HepG2 (cell line): ENCODE measurements around the gene SEPTIN5. TPM values are rescaled to one million over a fixed set of nuclear protein-coding genes. Genes with fewer than 3 reads are reported as not detected.

Experiments used
- ATAC-seq: fragments of 200-7000 bp; cut with Tn5 transposase; 3 replicates; pipeline ENCODE4 v1.9.1; 2020; ENCODE audit warnings: mild to moderate bottlenecking, moderate library complexity
- BruUV-seq: library from RNA; stranded (reverse); fragments of 400-500 nt; replicated peaks from 2 replicates; lab custom pipeline; 2021; lab: Mats Ljungman, UMichigan
- CTCF ChIA-PET: fragments of 300-600 bp; formaldehyde crosslinking; extraction: SDS; loops from one replicate; lab custom pipeline; 2021; ENCODE audit warnings: low total read pairs, inconsistent platforms, low intra/inter-chr PET ratio; lab: Yijun Ruan, JAX
- POLR2A ChIA-PET: fragments of 350-600 bp; sonication (Branson Sonifier 250); formaldehyde crosslinking; loops from one replicate; lab custom pipeline; 2020; ENCODE audit warnings: antibody characterized with exemption, inconsistent platforms; lab: Yijun Ruan, JAX
- DNase-seq: peaks from one replicate; pipeline ENCODE4 v3.0.0-alpha.2; 2015; ENCODE audit warnings: low spot score
- FAIRE-seq: peaks from 3 replicates; lab custom pipeline; 2011; peaks lifted over from hg19 to GRCh38; lab: Jason Lieb, UNC
- H2AFZ ChIP-seq: one replicate; pipeline ENCODE4 v1.6.1; 2011; ENCODE audit warnings: low read length, inconsistent platforms
- H3K27ac ChIP-seq: fragments of 300-600 bp; 3 replicates; pipeline ENCODE4 v1.8.0; 2011; ENCODE audit warnings: mixed run types, mild to moderate bottlenecking, mixed read lengths, low read length, inconsistent platforms; ENCODE audit not compliant: insufficient read depth; ENCODE audit errors: extremely low read length
- H3K27me3 ChIP-seq, 2 experiments: fragments of 200-600 bp in 1 of 2; 2 replicates in 1 of 2; 3 replicates in 1 of 2; pipeline versions ENCODE4 v1.6.0 to v1.8.0; 2011; ENCODE audit warnings: low read length in 2 of 2, mild to moderate bottlenecking in 2 of 2, moderate library complexity in 2 of 2, inconsistent platforms in 1 of 2; ENCODE audit not compliant: insufficient read depth in 2 of 2, control insufficient read depth in 1 of 2
- H3K36me3 ChIP-seq, 2 experiments: fragments of 200-600 bp in 1 of 2; replicated peaks in 1 of 2; 2 replicates in 1 of 2; 3 replicates in 1 of 2; pipeline versions ENCODE4 v1.5.1 to v1.8.0; 2011; ENCODE audit warnings: low read length in 2 of 2, inconsistent platforms in 1 of 2; ENCODE audit not compliant: insufficient read depth in 2 of 2, control insufficient read depth in 1 of 2
- H3K4me1 ChIP-seq: 2 replicates; pipeline ENCODE4 v1.5.1; 2012; ENCODE audit warnings: low read length, inconsistent platforms; ENCODE audit not compliant: insufficient read depth
- H3K4me2 ChIP-seq: 2 replicates; pipeline ENCODE4 v1.6.0; 2011; ENCODE audit warnings: low read depth, low read length, inconsistent platforms
- H3K4me3 ChIP-seq, 3 experiments: fragments of 200-600 bp in 1 of 3; sonication (generic), shearing (Covaris generic) in 1 of 3; replicated peaks in 1 of 3; 2 replicates each; pipeline ENCODE4 v1.5.1; 2011 to 2016; ENCODE audit warnings: low read length in 3 of 3, inconsistent platforms in 2 of 3, low read depth in 2 of 3, mild to moderate bottlenecking in 2 of 3, control low read depth in 1 of 3, mixed read lengths in 1 of 3; ENCODE audit not compliant: insufficient read depth in 1 of 3
- H3K79me2 ChIP-seq: one replicate; pipeline ENCODE4 v1.6.1; 2011; ENCODE audit warnings: low read length, inconsistent platforms; ENCODE audit not compliant: insufficient read depth
- H3K9ac ChIP-seq: 2 replicates; pipeline ENCODE4 v1.6.0; 2011; ENCODE audit warnings: mild to moderate bottlenecking, low read depth, low read length, inconsistent platforms; ENCODE audit not compliant: insufficient read depth
- H3K9me3 ChIP-seq: 2 replicates; pipeline ENCODE4 v1.5.1; 2012; ENCODE audit warnings: mild to moderate bottlenecking, low read length
- H4K20me1 ChIP-seq: 2 replicates; pipeline ENCODE4 v1.6.0; 2011; ENCODE audit warnings: inconsistent platforms, mild to moderate bottlenecking, low read length, moderate library complexity; ENCODE audit not compliant: insufficient read depth
- FOXA1 ChIP-seq, 2 experiments: fragments of 450-650 bp in 1 of 2; sonication (generic) in 1 of 2; formaldehyde crosslinking in 1 of 2; IDR thresholded peaks; 2 replicates each; pipeline versions ENCODE4 v1.4.0 to v1.6.1; 2016 to 2020; ENCODE audit warnings: missing genetic modification reagents in 1 of 2
- KDM1A ChIP-seq: IDR thresholded peaks from 2 replicates; pipeline ENCODE4 v1.6.1; 2016; ENCODE audit warnings: missing compliant biosample characterization
- MZF1 ChIP-seq: sonication (generic); formaldehyde crosslinking; IDR thresholded peaks from 2 replicates; pipeline ENCODE4 v1.8.1; 2023; ENCODE audit warnings: mild to moderate bottlenecking, missing genetic modification reagents, borderline replicate concordance
- PCBP1 ChIP-seq: fragments of 200-400 bp; formaldehyde crosslinking; IDR thresholded peaks from 2 replicates; pipeline ENCODE4 v1.6.1; 2017; ENCODE audit warnings: mild to moderate bottlenecking, low read depth, low read length, borderline replicate concordance
- SRSF4 ChIP-seq: fragments of 200-400 bp; formaldehyde crosslinking; IDR thresholded peaks from one replicate; pipeline ENCODE4 v1.6.1; 2018; ENCODE audit warnings: mild to moderate bottlenecking, low read depth, low read length, moderate library complexity; ENCODE audit not compliant: poor library complexity, severe bottlenecking
- SRY ChIP-seq: sonication (generic); formaldehyde crosslinking; IDR thresholded peaks from 2 replicates; pipeline ENCODE4 v1.8.0; 2022; ENCODE audit warnings: mild to moderate bottlenecking, missing genetic modification reagents
- TBX2 ChIP-seq: sonication (generic); formaldehyde crosslinking; IDR thresholded peaks from 2 replicates; pipeline ENCODE4 v1.5.0; 2020; ENCODE audit warnings: missing genetic modification reagents, mild to moderate bottlenecking, borderline replicate concordance
- ZFX ChIP-seq: sonication (generic); formaldehyde crosslinking; IDR thresholded peaks from 2 replicates; pipeline ENCODE4 v1.4.0; 2020; ENCODE audit warnings: mild to moderate bottlenecking, low read depth, missing genetic modification reagents, moderate library complexity
- ZHX1 ChIP-seq: sonication (generic); formaldehyde crosslinking; IDR thresholded peaks from 2 replicates; pipeline ENCODE4 v1.8.1; 2022; ENCODE audit warnings: low read depth, mild to moderate bottlenecking, missing genetic modification reagents
- ZNF10 ChIP-seq: sonication (generic); formaldehyde crosslinking; IDR thresholded peaks from 2 replicates; pipeline ENCODE4 v1.4.0; 2020; ENCODE audit warnings: mild to moderate bottlenecking, low read depth, missing genetic modification reagents, borderline replicate concordance
- ZNF24 ChIP-seq: fragments of 450-650 bp; IDR thresholded peaks from 2 replicates; pipeline ENCODE4 v1.6.1; 2017; ENCODE audit warnings: antibody characterized with exemption, mild to moderate bottlenecking
- ZNF33B ChIP-seq: sonication (generic); formaldehyde crosslinking; IDR thresholded peaks from 2 replicates; pipeline ENCODE4 v1.5.1; 2020; ENCODE audit warnings: mild to moderate bottlenecking, missing genetic modification reagents
- WGBS: methylation state at CpG from one replicate; pipeline ENCODE4 v1.1.6; 2017; ENCODE audit warnings: low lambda C conversion rate; 5-methylcytosine and 5-hydroxymethylcytosine counted together
- in situ Hi-C: cut with HindIII; loops from 2 replicates; pipeline ENCODE4 v1.10.0; 2017; ENCODE audit warnings: low pct_unique_long_range_greater_than_20kb; ENCODE audit not compliant: extremely low pct_ligation_motif_present
- intact Hi-C: fragments of 100-400 bp; cut with micrococcal nuclease; formaldehyde crosslinking; loops from one replicate; pipeline ENCODE4 v1.10.0; 2022; ENCODE audit not compliant: unreplicated experiment
- polyA plus RNA-seq, 8 experiments: library from polyadenylated mRNA; depleted of rRNA in 3 of 8; stranded (reverse) in 7 of 8; unstranded in 1 of 8; fragments of >200 nt; fragmentation: Illumina TruSeq in 4 of 8; extraction: Trizol in 4 of 8; gene quantifications; 2 replicates each; pipeline versions ENCODE4 v1.2.1 to v1.2.3, GENCODE V29; 2011 to 2016; ENCODE audit warnings: low read depth in 4 of 8, missing spikeins in 1 of 8, mixed read lengths in 1 of 8; ENCODE audit not compliant: insufficient read depth in 1 of 8
- total RNA-seq, 5 experiments: library from RNA; depleted of rRNA; stranded (reverse); fragments of >200 nt; fragmentation: Illumina TruSeq; extraction: Trizol; gene quantifications; 2 replicates each; pipeline ENCODE4 v1.2.3, GENCODE V29; 2016; ENCODE audit warnings: low read depth in 1 of 5
- TF ChIP-seq, protein P1 (sequence below): sonication (generic); formaldehyde crosslinking; IDR thresholded peaks from 2 replicates; pipeline ENCODE4 v1.4.0; 2020; ENCODE audit warnings: missing genetic modification reagents

SEPTIN5 gene
- total and polyA plus RNA-seq, 2 of the 13 experiments (the other 11 are each of a cell fraction or from before 2014, with no cell fraction given) = 0.33 TPM; not detected in 1

- no peaks in the 10 kb centered on the region for H3K79me2 ChIP-seq
Observed at GRCh38 chr22:19717181-19717580, 2.9 kb downstream of the SEPTIN5 start.

DNA sequence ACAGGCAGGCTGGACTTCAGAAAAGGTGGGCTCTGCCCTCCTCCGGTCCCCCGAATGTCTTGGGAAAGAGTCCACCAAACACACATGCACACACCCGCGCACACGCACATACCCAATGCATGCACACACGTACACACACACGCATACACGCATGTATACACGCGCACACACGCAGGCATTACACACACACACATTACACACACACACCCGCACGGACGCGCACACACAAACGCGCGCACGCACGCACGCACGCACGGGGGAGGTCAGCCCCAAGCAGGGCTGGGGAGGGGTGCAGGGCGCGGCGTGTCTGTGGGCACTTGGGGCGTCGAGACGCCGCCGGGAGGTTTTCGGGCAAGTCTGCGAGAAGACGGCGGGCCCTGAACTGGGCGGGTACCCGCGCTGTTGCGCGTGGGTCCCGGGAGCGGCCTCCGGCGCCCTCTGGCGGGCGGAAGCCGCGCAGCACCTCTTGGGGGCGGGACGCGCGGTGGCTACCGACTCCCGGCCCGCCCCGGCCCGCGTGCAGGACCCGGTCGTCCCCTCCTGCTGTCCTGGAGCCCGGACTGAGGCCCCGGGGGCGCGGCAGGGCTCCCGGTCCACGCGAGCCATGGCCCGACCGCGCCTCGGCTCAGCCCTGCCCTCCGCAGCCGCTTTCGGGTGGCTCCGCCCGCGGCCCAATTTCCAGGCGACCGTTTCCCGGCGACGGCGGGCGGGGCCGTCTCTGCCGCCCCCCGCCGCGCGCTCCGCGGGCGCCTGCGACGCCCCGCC lies 3.6 kb downstream of the SEPTIN5 start:
- no peak overlapping the region for H2AFZ ChIP-seq
- H3K36me3 ChIP-seq = no peaks in the 10 kb centered on the region
- POLR2A ChIA-PET = no interaction called here
- WGBS = 62% methylated on average over 21 of the region's 96 CpGs
- no peak overlapping the region for H3K9ac ChIP-seq
- in situ Hi-C loops (no loop called here), intact Hi-C loops (no loop called here)
- DNase-seq (no peak), FAIRE-seq (no peak), ATAC-seq (peak; percentile 53)
- no peaks in the 10 kb centered on the region for H3K79me2 ChIP-seq
- no peaks in the 10 kb centered on the region for H3K9me3 ChIP-seq
- peak overlapping the region; percentile 82 for H3K4me2 ChIP-seq
- H3K27ac ChIP-seq = no peak overlapping the region
- H3K27me3 ChIP-seq = peaks cover 27 to 87% of the 10 kb centered on the region in 2 experiments
- H3K4me3 ChIP-seq = peak overlapping the region; percentile 41 to 70 (median 42); a peak in 5 of 6 replicates
- no TSS peak for BruUV-seq
- peaks cover 20% of the 10 kb centered on the region for H3K4me1 ChIP-seq
- H4K20me1 ChIP-seq = peaks cover 8% of the 10 kb centered on the region; the same call in 1 of the 2 replicates
- CTCF ChIA-PET = interaction anchor here (2.1 kb wide), 1 partner anchor 38 kb away, joined by 14 read pairs; no protein-coding TSS in a partner anchor
- TF ChIP-seq FOXA1 (IDR thresholded peaks at IDR 0.05) (no peak), FOXA1 (CRISPR knock-in tag; IDR thresholded peaks at IDR 0.05) (no peak), PCBP1 (no peak), SRSF4 (no peak), ZHX1 (CRISPR knock-in tag) (0 out of 2 replicates have a peak, but pooled peaks have one; percentile 21), ZFX (CRISPR knock-in tag) (no peak), TBX2 (no peak), ZNF24 (no peak), ZNF10 (CRISPR knock-in tag) (no peak)

More at GRCh38 chr22:19717181-19717580, 2.9 kb downstream of the SEPTIN5 start:
- 83% methylated on average over 3 of the region's 9 CpGs for WGBS
- Histone ChIP-seq H3K27ac (no peak overlapping the region), H3K4me3 (no peak overlapping the region), H3K27me3 (peaks cover 21 to 86% of the 10 kb centered on the region in 2 experiments), H3K4me2 (no peak overlapping the region), H3K4me1 (peaks cover 13% of the 10 kb centered on the region), H3K9ac (no peak overlapping the region), H3K36me3 (no peaks in the 10 kb centered on the region), H3K9me3 (no peaks in the 10 kb centered on the region), H2AFZ (no peak overlapping the region), H4K20me1 (peaks cover 8% of the 10 kb centered on the region; the same call in 1 of the 2 replicates)
- POLR2A ChIA-PET = no interaction called here
- 0 out of 3 replicates have a peak, but pooled peaks have one; percentile 8 for ATAC-seq
- no peak for DNase-seq
- intact Hi-C loops (no loop called here), in situ Hi-C loops (no loop called here)
- no peak for FAIRE-seq
- TF ChIP-seq, protein P1, sequence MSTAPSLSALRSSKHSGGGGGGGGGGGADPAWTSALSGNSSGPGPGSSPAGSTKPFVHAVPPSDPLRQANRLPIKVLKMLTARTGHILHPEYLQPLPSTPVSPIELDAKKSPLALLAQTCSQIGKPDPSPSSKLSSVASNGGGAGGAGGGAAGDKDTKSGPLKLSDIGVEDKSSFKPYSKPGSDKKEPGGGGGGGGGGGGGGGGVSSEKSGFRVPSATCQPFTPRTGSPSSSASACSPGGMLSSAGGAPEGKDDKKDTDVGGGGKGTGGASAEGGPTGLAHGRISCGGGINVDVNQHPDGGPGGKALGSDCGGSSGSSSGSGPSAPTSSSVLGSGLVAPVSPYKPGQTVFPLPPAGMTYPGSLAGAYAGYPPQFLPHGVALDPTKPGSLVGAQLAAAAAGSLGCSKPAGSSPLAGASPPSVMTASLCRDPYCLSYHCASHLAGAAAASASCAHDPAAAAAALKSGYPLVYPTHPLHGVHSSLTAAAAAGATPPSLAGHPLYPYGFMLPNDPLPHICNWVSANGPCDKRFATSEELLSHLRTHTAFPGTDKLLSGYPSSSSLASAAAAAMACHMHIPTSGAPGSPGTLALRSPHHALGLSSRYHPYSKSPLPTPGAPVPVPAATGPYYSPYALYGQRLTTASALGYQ (CRISPR knock-in tag) = no peak
- no peak for TF ChIP-seq KDM1A (CRISPR knock-in tag)
- TF ChIP-seq ZNF33B = no peak
- TF ChIP-seq SRY (CRISPR knock-in tag) = no peak
- TF ChIP-seq MZF1 = no peak
- BruUV-seq = no TSS peak
- CTCF ChIA-PET = interaction anchor here (2.1 kb wide), 1 partner anchor 38 kb away, joined by 14 read pairs; no protein-coding TSS in a partner anchor
